NCI-H2196 treated with DMSO at 0.1 percent for 48 hours (cell line): ENCODE measurements around the gene KCNC1.

Experiments used
- DNase-seq: peaks from one replicate; lab custom pipeline; 2025; ENCODE audit not compliant: unreplicated experiment; lab: John Stamatoyannopoulos, UW

The KCNC1 gene

GRCh38 chr11:17734418-17734911, at the start of gene KCNC1:
KCNC1 (plus strand) TSS chr11:17734781; CDS start chr11:17736003, 1,222 bp downstream.
- peak; percentile 64 for DNase-seq

- DNase-seq, result no peak
These were observed 48.2 kb upstream of the KCNC1 start for GRCh38 chr11:17686231-17686980.

- DNase-seq, result no peak
These were observed 46.5 kb upstream of the KCNC1 start for GRCh38 chr11:17687946-17688670.

- DNase-seq, result no peak
These were observed 43.0 kb upstream of the KCNC1 start for GRCh38 chr11:17691550-17691949.

- DNase-seq, result no peak
These were observed 42.6 kb upstream of the KCNC1 start for GRCh38 chr11:17691976-17692375.

- DNase-seq, result no peak
These were observed 41.6 kb upstream of the KCNC1 start for GRCh38 chr11:17692931-17693330.

- DNase-seq, result no peak
These were observed 41.0 kb upstream of the KCNC1 start for GRCh38 chr11:17693531-17693930.

- DNase-seq, result no peak
These were observed 40.0 kb upstream of the KCNC1 start for GRCh38 chr11:17694494-17695110.

- no peak for DNase-seq
These were observed 38.8 kb upstream of the KCNC1 start for GRCh38 chr11:17695454-17696441.

- DNase-seq, result no peak
These were observed 37.8 kb upstream of the KCNC1 start for GRCh38 chr11:17696741-17697140.

- no peak for DNase-seq
These were observed 37.2 kb upstream of the KCNC1 start for GRCh38 chr11:17697175-17697949.

- DNase-seq, result no peak
These were observed 35.1 kb upstream of the KCNC1 start for GRCh38 chr11:17699147-17700114.

GRCh38 chr11:17700991-17701390, 33.6 kb upstream of the KCNC1 start:
- DNase-seq, result no peak

GRCh38 chr11:17702876-17703275, 31.7 kb upstream of the KCNC1 start:
- no peak for DNase-seq

- no peak for DNase-seq
These were observed 30.6 kb upstream of the KCNC1 start for GRCh38 chr11:17703951-17704350.

GRCh38 chr11:17707830-17708229, 26.8 kb upstream of the KCNC1 start:
- DNase-seq, result no peak

- DNase-seq, result no peak
These were observed 22.7 kb upstream of the KCNC1 start for GRCh38 chr11:17711836-17712235.

- no peak for DNase-seq
These were observed 20.7 kb upstream of the KCNC1 start for GRCh38 chr11:17713851-17714250.

- no peak for DNase-seq
These were observed 20.2 kb upstream of the KCNC1 start for GRCh38 chr11:17714356-17714854.
